K562 (cell line): ENCODE data around the gene GGA3. TPM values are rescaled to one million over a fixed set of nuclear protein-coding genes. Genes with fewer than 3 reads are reported as not detected.

Experiments
- DMBX1 ChIP-seq: fragments of 250-450 bp; sonication (Bioruptor Pico); IDR thresholded peaks from 2 replicates; pipeline ENCODE4 v1.8.0; 2022; ENCODE audit warnings: inconsistent platforms, mild to moderate bottlenecking, moderate library complexity, borderline replicate concordance
- POLR2A ChIP-seq: fragments of 450-650 bp; conservative IDR thresholded peaks from 2 replicates; pipeline ENCODE4 v1.6.1; 2016
- POLR2G ChIP-seq: fragments of 200-400 bp; formaldehyde crosslinking; IDR thresholded peaks from 2 replicates; pipeline ENCODE4 v1.6.1; 2017; ENCODE audit warnings: low read depth, mild to moderate bottlenecking, antibody characterized with exemption, low read length, moderate library complexity
- SUPT5H ChIP-seq: fragments of 450-650 bp; IDR thresholded peaks from 2 replicates; pipeline ENCODE4 v1.6.1; 2016
- ZBTB7A ChIP-seq: IDR thresholded peaks from 2 replicates; pipeline ENCODE4 v1.6.1; 2011; ENCODE audit warnings: low read depth, mild to moderate bottlenecking, low read length, moderate library complexity, borderline replicate concordance; ENCODE audit not compliant: control insufficient read depth
- ZNF239 ChIP-seq: fragments of 250-450 bp; sonication (Bioruptor Pico); IDR thresholded peaks from 2 replicates; pipeline ENCODE4 v1.4.0; 2020; ENCODE audit warnings: mild to moderate bottlenecking
- polyA plus RNA-seq, 8 experiments: library from polyadenylated mRNA; depleted of rRNA in 4 of 8; stranded (reverse) in 5 of 8; unstranded in 3 of 8; fragments of >200 nt; fragmentation: Nextera tagmentation in 2 of 8; fragmentation: Illumina TruSeq in 1 of 8; extraction: Ambion mirVana in 2 of 8; extraction: Trizol in 1 of 8; gene quantifications; 2 replicates each; pipeline versions ENCODE4 v1.2.1 to v1.2.3, GENCODE V29; 2011 to 2014; ENCODE audit warnings: inconsistent platforms in 1 of 8, missing spikeins in 1 of 8
- total RNA-seq, 7 experiments: library from RNA; depleted of rRNA in 6 of 7; stranded (reverse); fragments of >200 nt in 6 of 7; fragmentation: Illumina TruSeq in 2 of 7; extraction: Trizol in 2 of 7; gene quantifications; 2 replicates each; pipeline versions ENCODE4 v1.2.1 to v1.2.3, GENCODE V29; 2011 to 2021; ENCODE audit warnings: low replicate concordance in 1 of 7
- TF ChIP-seq, protein P1 (sequence below): fragments of 200-600 bp; sonication (generic); IDR thresholded peaks from one replicate; pipeline ENCODE4 v1.6.1; 2012; ENCODE audit warnings: mild to moderate bottlenecking, low read depth, low read length, inconsistent platforms
- TF ChIP-seq, protein P2 (sequence below), 2 experiments: fragments of 450-650 bp in 1 of 2; sonication (generic) in 1 of 2; formaldehyde crosslinking in 1 of 2; IDR thresholded peaks; 2 replicates each; pipeline versions ENCODE4 v1.7.1 to v1.9.0; 2016 to 2022; ENCODE audit warnings: inconsistent platforms in 1 of 2, mild to moderate bottlenecking in 1 of 2, missing genetic modification reagents in 1 of 2

The GGA3 gene
- total and polyA plus RNA-seq, 9 of the 15 experiments (the other 6 are each of a cell fraction or from before 2014, with no cell fraction given): 5.7 to 64.9 (median 25.4) TPM

GRCh38 chr17:75270966-75271232, 9.5 kb upstream of the GGA3 start, which contains the start of gene MIF4GD (continued):
- TF ChIP-seq, protein P1, sequence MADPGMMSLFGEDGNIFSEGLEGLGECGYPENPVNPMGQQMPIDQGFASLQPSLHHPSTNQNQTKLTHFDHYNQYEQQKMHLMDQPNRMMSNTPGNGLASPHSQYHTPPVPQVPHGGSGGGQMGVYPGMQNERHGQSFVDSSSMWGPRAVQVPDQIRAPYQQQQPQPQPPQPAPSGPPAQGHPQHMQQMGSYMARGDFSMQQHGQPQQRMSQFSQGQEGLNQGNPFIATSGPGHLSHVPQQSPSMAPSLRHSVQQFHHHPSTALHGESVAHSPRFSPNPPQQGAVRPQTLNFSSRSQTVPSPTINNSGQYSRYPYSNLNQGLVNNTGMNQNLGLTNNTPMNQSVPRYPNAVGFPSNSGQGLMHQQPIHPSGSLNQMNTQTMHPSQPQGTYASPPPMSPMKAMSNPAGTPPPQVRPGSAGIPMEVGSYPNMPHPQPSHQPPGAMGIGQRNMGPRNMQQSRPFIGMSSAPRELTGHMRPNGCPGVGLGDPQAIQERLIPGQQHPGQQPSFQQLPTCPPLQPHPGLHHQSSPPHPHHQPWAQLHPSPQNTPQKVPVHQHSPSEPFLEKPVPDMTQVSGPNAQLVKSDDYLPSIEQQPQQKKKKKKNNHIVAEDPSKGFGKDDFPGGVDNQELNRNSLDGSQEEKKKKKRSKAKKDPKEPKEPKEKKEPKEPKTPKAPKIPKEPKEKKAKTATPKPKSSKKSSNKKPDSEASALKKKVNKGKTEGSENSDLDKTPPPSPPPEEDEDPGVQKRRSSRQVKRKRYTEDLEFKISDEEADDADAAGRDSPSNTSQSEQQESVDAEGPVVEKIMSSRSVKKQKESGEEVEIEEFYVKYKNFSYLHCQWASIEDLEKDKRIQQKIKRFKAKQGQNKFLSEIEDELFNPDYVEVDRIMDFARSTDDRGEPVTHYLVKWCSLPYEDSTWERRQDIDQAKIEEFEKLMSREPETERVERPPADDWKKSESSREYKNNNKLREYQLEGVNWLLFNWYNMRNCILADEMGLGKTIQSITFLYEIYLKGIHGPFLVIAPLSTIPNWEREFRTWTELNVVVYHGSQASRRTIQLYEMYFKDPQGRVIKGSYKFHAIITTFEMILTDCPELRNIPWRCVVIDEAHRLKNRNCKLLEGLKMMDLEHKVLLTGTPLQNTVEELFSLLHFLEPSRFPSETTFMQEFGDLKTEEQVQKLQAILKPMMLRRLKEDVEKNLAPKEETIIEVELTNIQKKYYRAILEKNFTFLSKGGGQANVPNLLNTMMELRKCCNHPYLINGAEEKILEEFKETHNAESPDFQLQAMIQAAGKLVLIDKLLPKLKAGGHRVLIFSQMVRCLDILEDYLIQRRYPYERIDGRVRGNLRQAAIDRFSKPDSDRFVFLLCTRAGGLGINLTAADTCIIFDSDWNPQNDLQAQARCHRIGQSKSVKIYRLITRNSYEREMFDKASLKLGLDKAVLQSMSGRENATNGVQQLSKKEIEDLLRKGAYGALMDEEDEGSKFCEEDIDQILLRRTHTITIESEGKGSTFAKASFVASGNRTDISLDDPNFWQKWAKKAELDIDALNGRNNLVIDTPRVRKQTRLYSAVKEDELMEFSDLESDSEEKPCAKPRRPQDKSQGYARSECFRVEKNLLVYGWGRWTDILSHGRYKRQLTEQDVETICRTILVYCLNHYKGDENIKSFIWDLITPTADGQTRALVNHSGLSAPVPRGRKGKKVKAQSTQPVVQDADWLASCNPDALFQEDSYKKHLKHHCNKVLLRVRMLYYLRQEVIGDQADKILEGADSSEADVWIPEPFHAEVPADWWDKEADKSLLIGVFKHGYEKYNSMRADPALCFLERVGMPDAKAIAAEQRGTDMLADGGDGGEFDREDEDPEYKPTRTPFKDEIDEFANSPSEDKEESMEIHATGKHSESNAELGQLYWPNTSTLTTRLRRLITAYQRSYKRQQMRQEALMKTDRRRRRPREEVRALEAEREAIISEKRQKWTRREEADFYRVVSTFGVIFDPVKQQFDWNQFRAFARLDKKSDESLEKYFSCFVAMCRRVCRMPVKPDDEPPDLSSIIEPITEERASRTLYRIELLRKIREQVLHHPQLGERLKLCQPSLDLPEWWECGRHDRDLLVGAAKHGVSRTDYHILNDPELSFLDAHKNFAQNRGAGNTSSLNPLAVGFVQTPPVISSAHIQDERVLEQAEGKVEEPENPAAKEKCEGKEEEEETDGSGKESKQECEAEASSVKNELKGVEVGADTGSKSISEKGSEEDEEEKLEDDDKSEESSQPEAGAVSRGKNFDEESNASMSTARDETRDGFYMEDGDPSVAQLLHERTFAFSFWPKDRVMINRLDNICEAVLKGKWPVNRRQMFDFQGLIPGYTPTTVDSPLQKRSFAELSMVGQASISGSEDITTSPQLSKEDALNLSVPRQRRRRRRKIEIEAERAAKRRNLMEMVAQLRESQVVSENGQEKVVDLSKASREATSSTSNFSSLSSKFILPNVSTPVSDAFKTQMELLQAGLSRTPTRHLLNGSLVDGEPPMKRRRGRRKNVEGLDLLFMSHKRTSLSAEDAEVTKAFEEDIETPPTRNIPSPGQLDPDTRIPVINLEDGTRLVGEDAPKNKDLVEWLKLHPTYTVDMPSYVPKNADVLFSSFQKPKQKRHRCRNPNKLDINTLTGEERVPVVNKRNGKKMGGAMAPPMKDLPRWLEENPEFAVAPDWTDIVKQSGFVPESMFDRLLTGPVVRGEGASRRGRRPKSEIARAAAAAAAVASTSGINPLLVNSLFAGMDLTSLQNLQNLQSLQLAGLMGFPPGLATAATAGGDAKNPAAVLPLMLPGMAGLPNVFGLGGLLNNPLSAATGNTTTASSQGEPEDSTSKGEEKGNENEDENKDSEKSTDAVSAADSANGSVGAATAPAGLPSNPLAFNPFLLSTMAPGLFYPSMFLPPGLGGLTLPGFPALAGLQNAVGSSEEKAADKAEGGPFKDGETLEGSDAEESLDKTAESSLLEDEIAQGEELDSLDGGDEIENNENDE: no peak
- TF ChIP-seq POLR2A: peak; percentile 64; the same call in 1 of the 2 replicates
- TF ChIP-seq, protein P2, sequence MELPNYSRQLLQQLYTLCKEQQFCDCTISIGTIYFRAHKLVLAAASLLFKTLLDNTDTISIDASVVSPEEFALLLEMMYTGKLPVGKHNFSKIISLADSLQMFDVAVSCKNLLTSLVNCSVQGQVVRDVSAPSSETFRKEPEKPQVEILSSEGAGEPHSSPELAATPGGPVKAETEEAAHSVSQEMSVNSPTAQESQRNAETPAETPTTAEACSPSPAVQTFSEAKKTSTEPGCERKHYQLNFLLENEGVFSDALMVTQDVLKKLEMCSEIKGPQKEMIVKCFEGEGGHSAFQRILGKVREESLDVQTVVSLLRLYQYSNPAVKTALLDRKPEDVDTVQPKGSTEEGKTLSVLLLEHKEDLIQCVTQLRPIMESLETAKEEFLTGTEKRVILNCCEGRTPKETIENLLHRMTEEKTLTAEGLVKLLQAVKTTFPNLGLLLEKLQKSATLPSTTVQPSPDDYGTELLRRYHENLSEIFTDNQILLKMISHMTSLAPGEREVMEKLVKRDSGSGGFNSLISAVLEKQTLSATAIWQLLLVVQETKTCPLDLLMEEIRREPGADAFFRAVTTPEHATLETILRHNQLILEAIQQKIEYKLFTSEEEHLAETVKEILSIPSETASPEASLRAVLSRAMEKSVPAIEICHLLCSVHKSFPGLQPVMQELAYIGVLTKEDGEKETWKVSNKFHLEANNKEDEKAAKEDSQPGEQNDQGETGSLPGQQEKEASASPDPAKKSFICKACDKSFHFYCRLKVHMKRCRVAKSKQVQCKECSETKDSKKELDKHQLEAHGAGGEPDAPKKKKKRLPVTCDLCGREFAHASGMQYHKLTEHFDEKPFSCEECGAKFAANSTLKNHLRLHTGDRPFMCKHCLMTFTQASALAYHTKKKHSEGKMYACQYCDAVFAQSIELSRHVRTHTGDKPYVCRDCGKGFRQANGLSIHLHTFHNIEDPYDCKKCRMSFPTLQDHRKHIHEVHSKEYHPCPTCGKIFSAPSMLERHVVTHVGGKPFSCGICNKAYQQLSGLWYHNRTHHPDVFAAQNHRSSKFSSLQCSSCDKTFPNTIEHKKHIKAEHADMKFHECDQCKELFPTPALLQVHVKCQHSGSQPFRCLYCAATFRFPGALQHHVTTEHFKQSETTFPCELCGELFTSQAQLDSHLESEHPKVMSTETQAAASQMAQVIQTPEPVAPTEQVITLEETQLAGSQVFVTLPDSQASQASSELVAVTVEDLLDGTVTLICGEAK (IDR thresholded peaks at IDR 0.05): no peak
- TF ChIP-seq, protein P2 (CRISPR knock-in tag; IDR thresholded peaks at IDR 0.05): 0 out of 2 replicates have a peak, but pooled peaks have one; percentile 5
- TF ChIP-seq ZNF239 (CRISPR knock-in tag): no peak
- 0 out of 2 replicates have a peak, but pooled peaks have one; percentile 68 for TF ChIP-seq ZBTB7A
- TF ChIP-seq DMBX1 (CRISPR knock-in tag): peak; percentile 76; the same call in 1 of the 2 replicates
- 0 out of 2 replicates have a peak, but pooled peaks have one; percentile 6 for TF ChIP-seq SUPT5H
- peak; percentile 68 for TF ChIP-seq POLR2G
